Islet of Langerhans (tissue), 1 donor: ENCODE measurements around the gene PHF12.
A peak's percentile ranks its signal among the peaks of the same experiment; 100 is the strongest.
"Not testable (repeated sequence)": the region's sequence is repeated elsewhere in the genome, so short reads cannot be mapped to it uniquely, and the experiment has no call there.

ENCODE experiments used
- FAIRE-seq: peaks from one replicate; lab custom pipeline; 2011; peaks lifted over from hg19 to GRCh38; lab: Jason Lieb, UNC

The PHF12 gene

GRCh38 chr17:28953444-28954118 lies 2.3 kb upstream of the PHF12 start:
- FAIRE-seq, result no peak

GRCh38 chr17:28951991-28952975 lies 965 bp upstream of the PHF12 start:
- FAIRE-seq, result peak; percentile 99

- FAIRE-seq, result no peak
Measured at GRCh38 chr17:28950752-28951427, 428 bp downstream of the PHF12 start.

GRCh38 chr17:28950017-28950751 lies 1.1 kb downstream of the PHF12 start:
- no peak for FAIRE-seq

- FAIRE-seq, result no peak
Measured at GRCh38 chr17:28949185-28950016, 1.9 kb downstream of the PHF12 start.

- FAIRE-seq, result no peak
Measured at GRCh38 chr17:28948873-28949184, 2.5 kb downstream of the PHF12 start.

GRCh38 chr17:28948342-28948741 lies 3.0 kb downstream of the PHF12 start:
- FAIRE-seq, result no peak

- FAIRE-seq, result no peak
Measured at GRCh38 chr17:28947639-28948038, 3.7 kb downstream of the PHF12 start.

- no peak for FAIRE-seq
Measured at GRCh38 chr17:28946239-28946638, 5.1 kb downstream of the PHF12 start.

- no peak for FAIRE-seq
Measured at GRCh38 chr17:28944862-28945741, 6.2 kb downstream of the PHF12 start.

GRCh38 chr17:28944343-28944742 lies 7.0 kb downstream of the PHF12 start:
- FAIRE-seq, result no peak

- FAIRE-seq, result no peak
Measured at GRCh38 chr17:28942925-28943324, 8.4 kb downstream of the PHF12 start.

- FAIRE-seq, result no peak
Measured at GRCh38 chr17:28941251-28941650, 10.1 kb downstream of the PHF12 start.

GRCh38 chr17:28940675-28941074 lies 10.6 kb downstream of the PHF12 start:
- FAIRE-seq, result no peak

- no peak for FAIRE-seq
Measured at GRCh38 chr17:28940142-28940541, 11.2 kb downstream of the PHF12 start.

GRCh38 chr17:28938552-28938951 lies 12.8 kb downstream of the PHF12 start:
- no peak for FAIRE-seq

GRCh38 chr17:28937044-28937729 lies 14.1 kb downstream of the PHF12 start:
- no peak for FAIRE-seq

- no peak for FAIRE-seq
Measured at GRCh38 chr17:28935744-28936460, 15.4 kb downstream of the PHF12 start.

GRCh38 chr17:28934508-28934907 lies 16.8 kb downstream of the PHF12 start:
- FAIRE-seq, result not testable (repeated sequence)
